SJCRH30 (cell line): ENCODE measurements around the gene ANGPTL1. TPM values are rescaled to one million over a fixed set of nuclear protein-coding genes. Genes with fewer than 3 reads are reported as not detected.
A peak's percentile ranks its signal among the peaks of the same experiment; 100 is the strongest.
"Not testable (repeated sequence)": the region's sequence is repeated elsewhere in the genome, so short reads cannot be mapped to it uniquely, and the experiment has no call there.

Source experiments
- DNase-seq, 2 experiments: peaks; one replicate each; pipeline ENCODE4 v3.0.0-alpha.2; 2015 to 2020
- H3K27ac ChIP-seq: fragments of 250-450 bp; sonication (Bioruptor Pico); 2 replicates; pipeline ENCODE4 v1.5.1; 2020; ENCODE audit warnings: mild to moderate bottlenecking, moderate library complexity
- H3K27me3 ChIP-seq: fragments of 250-450 bp; sonication (Bioruptor Pico); 2 replicates; pipeline ENCODE4 v1.5.1; 2020; ENCODE audit warnings: mild to moderate bottlenecking, moderate library complexity
- H3K36me3 ChIP-seq: fragments of 250-450 bp; sonication (Bioruptor Pico); 2 replicates; pipeline ENCODE4 v1.5.1; 2020; ENCODE audit warnings: mild to moderate bottlenecking, moderate library complexity
- H3K4me1 ChIP-seq: fragments of 250-450 bp; sonication (Bioruptor Pico); 2 replicates; pipeline ENCODE4 v1.5.1; 2020; ENCODE audit warnings: mild to moderate bottlenecking, moderate library complexity
- H3K4me3 ChIP-seq: fragments of 250-450 bp; sonication (Bioruptor Pico); 2 replicates; pipeline ENCODE4 v1.5.1; 2020; ENCODE audit warnings: mild to moderate bottlenecking, moderate library complexity
- H3K9me3 ChIP-seq: fragments of 250-450 bp; sonication (Bioruptor Pico); replicated peaks from 2 replicates; pipeline ENCODE4 v1.5.1; 2020; ENCODE audit warnings: mild to moderate bottlenecking, moderate library complexity
- total RNA-seq: library from RNA; depleted of rRNA; stranded (reverse); fragments of >200 nt; shearing (Covaris generic); gene quantifications from 2 replicates; pipeline ENCODE4 v1.2.3, GENCODE V29; 2014

ANGPTL1 gene
- total RNA-seq, 1 experiment from 2014 or later, result 1.2 TPM

- no peaks in the 10 kb centered on the region for H3K9me3 ChIP-seq
- H3K4me1 ChIP-seq, result no peaks in the 10 kb centered on the region
- peaks cover 11% of the 10 kb centered on the region for H3K36me3 ChIP-seq
- no peaks in the 10 kb centered on the region for H3K27me3 ChIP-seq
- H3K27ac ChIP-seq, result no peak overlapping the region
- no peak for DNase-seq
- H3K4me3 ChIP-seq, result no peak overlapping the region
Measured at GRCh38 chr1:178877896-178878295, 7.0 kb upstream of the ANGPTL1 start.

- H3K9me3 ChIP-seq, result no peaks in the 10 kb centered on the region
- peaks cover 3% of the 10 kb centered on the region; the same call in 1 of the 2 replicates for H3K36me3 ChIP-seq
- peaks cover 12% of the 10 kb centered on the region for H3K4me1 ChIP-seq
Measured at GRCh38 chr1:178875936-178876335, 5.1 kb upstream of the ANGPTL1 start.

GRCh38 chr1:178874966-178875365 lies 4.1 kb upstream of the ANGPTL1 start:
- no peak overlapping the region for H3K4me3 ChIP-seq
- no peak overlapping the region for H3K27ac ChIP-seq
- H3K27me3 ChIP-seq, result no peaks in the 10 kb centered on the region
- peaks cover 20% of the 10 kb centered on the region for H3K4me1 ChIP-seq
- no peak for DNase-seq
- peaks cover 3% of the 10 kb centered on the region; the same call in 1 of the 2 replicates for H3K36me3 ChIP-seq
- no peaks in the 10 kb centered on the region for H3K9me3 ChIP-seq

More at GRCh38 chr1:178875936-178876335, 5.1 kb upstream of the ANGPTL1 start:
- no peak overlapping the region for H3K4me3 ChIP-seq
- H3K27ac ChIP-seq, result no peak overlapping the region
- no peaks in the 10 kb centered on the region for H3K27me3 ChIP-seq
- DNase-seq, result no peak

- H3K4me3 ChIP-seq, result no peak overlapping the region; the same call in 1 of the 2 replicates
- no peaks in the 10 kb centered on the region for H3K36me3 ChIP-seq
- H3K27ac ChIP-seq, result peak overlapping the region; percentile 39
- H3K9me3 ChIP-seq, result no peaks in the 10 kb centered on the region
- no peak for DNase-seq
- no peaks in the 10 kb centered on the region for H3K27me3 ChIP-seq
- H3K4me1 ChIP-seq, result peaks cover 20% of the 10 kb centered on the region
Measured at GRCh38 chr1:178871551-178872320, 859 bp upstream of the ANGPTL1 start.

GRCh38 chr1:178870221-178870620 lies 656 bp downstream of the ANGPTL1 start:
- DNase-seq, result no peak
- Histone ChIP-seq H3K4me1 (peaks cover 20% of the 10 kb centered on the region), H3K4me3 (peak overlapping the region; percentile 25), H3K27me3 (no peaks in the 10 kb centered on the region), H3K36me3 (no peaks in the 10 kb centered on the region), H3K27ac (peak overlapping the region; percentile 39; the same call in 1 of the 2 replicates), H3K9me3 (no peaks in the 10 kb centered on the region)

GRCh38 chr1:178869119-178869697 lies 1.7 kb downstream of the ANGPTL1 start:
- peak in 1 of 2 experiments; percentile 5 for DNase-seq
- Histone ChIP-seq H3K9me3 (no peaks in the 10 kb centered on the region), H3K36me3 (no peaks in the 10 kb centered on the region), H3K4me3 (no peak overlapping the region), H3K27ac (no peak overlapping the region), H3K27me3 (no peaks in the 10 kb centered on the region), H3K4me1 (peaks cover 20% of the 10 kb centered on the region)

GRCh38 chr1:178868706-178869105 lies 2.2 kb downstream of the ANGPTL1 start:
- no peak overlapping the region for H3K27ac ChIP-seq
- H3K9me3 ChIP-seq, result no peaks in the 10 kb centered on the region
- peaks cover 20% of the 10 kb centered on the region for H3K4me1 ChIP-seq
- no peak overlapping the region for H3K4me3 ChIP-seq
- no peak for DNase-seq
- H3K36me3 ChIP-seq, result no peaks in the 10 kb centered on the region
- no peaks in the 10 kb centered on the region for H3K27me3 ChIP-seq

GRCh38 chr1:178867670-178868069 lies 3.2 kb downstream of the ANGPTL1 start:
- H3K27ac ChIP-seq, result no peak overlapping the region
- H3K36me3 ChIP-seq, result no peaks in the 10 kb centered on the region
- H3K9me3 ChIP-seq, result no peaks in the 10 kb centered on the region
- no peak overlapping the region for H3K4me3 ChIP-seq
- DNase-seq, result no peak
- no peaks in the 10 kb centered on the region for H3K27me3 ChIP-seq
- H3K4me1 ChIP-seq, result peaks cover 20% of the 10 kb centered on the region

- peaks cover 3% of the 10 kb centered on the region; the same call in 1 of the 2 replicates for H3K36me3 ChIP-seq
- H3K27ac ChIP-seq, result no peak overlapping the region
- H3K27me3 ChIP-seq, result no peaks in the 10 kb centered on the region
- no peak overlapping the region for H3K4me3 ChIP-seq
- H3K4me1 ChIP-seq, result no peaks in the 10 kb centered on the region
- no peak for DNase-seq
- no peaks in the 10 kb centered on the region for H3K9me3 ChIP-seq
Measured at GRCh38 chr1:178864326-178864725, 6.6 kb downstream of the ANGPTL1 start.

GRCh38 chr1:178862864-178863263 lies 8.0 kb downstream of the ANGPTL1 start:
- H3K4me1 ChIP-seq, result no peaks in the 10 kb centered on the region
- DNase-seq, result no peak
- H3K4me3 ChIP-seq, result no peak overlapping the region
- no peak overlapping the region for H3K27ac ChIP-seq
- H3K36me3 ChIP-seq, result peaks cover 3% of the 10 kb centered on the region; the same call in 1 of the 2 replicates
- H3K9me3 ChIP-seq, result no peaks in the 10 kb centered on the region
- no peaks in the 10 kb centered on the region for H3K27me3 ChIP-seq

- no peaks in the 10 kb centered on the region for H3K9me3 ChIP-seq
- H3K27ac ChIP-seq, result no peak overlapping the region
- no peaks in the 10 kb centered on the region for H3K27me3 ChIP-seq
- DNase-seq, result no peak
- no peak overlapping the region for H3K4me3 ChIP-seq
- peaks cover 3% of the 10 kb centered on the region; the same call in 1 of the 2 replicates for H3K36me3 ChIP-seq
- no peaks in the 10 kb centered on the region for H3K4me1 ChIP-seq
Measured at GRCh38 chr1:178862416-178862815, 8.5 kb downstream of the ANGPTL1 start.

- Histone ChIP-seq H3K27me3 (no peaks in the 10 kb centered on the region), H3K27ac (no peak overlapping the region), H3K9me3 (no peaks in the 10 kb centered on the region), H3K4me3 (no peak overlapping the region), H3K36me3 (peaks cover 3% of the 10 kb centered on the region; the same call in 1 of the 2 replicates), H3K4me1 (no peaks in the 10 kb centered on the region)
- DNase-seq, result no peak
Measured at GRCh38 chr1:178857126-178857525, 13.8 kb downstream of the ANGPTL1 start.

GRCh38 chr1:178849918-178850317 lies 21.0 kb downstream of the ANGPTL1 start:
- peak in 1 of 2 experiments; percentile 40 for DNase-seq
- Histone ChIP-seq H3K4me1 (peaks cover 15% of the 10 kb centered on the region), H3K27me3 (no peaks in the 10 kb centered on the region), H3K36me3 (no peaks in the 10 kb centered on the region; the same call in 1 of the 2 replicates), H3K27ac (no peak overlapping the region), H3K4me3 (no peak overlapping the region), H3K9me3 (no peaks in the 10 kb centered on the region)

GRCh38 chr1:178847919-178848318 lies 23.0 kb downstream of the ANGPTL1 start:
- H3K4me3 ChIP-seq, DNase-seq, H3K27ac ChIP-seq: not testable (repeated sequence)

GRCh38 chr1:178847396-178847849 lies 23.5 kb downstream of the ANGPTL1 start:
- Histone ChIP-seq H3K36me3 (no peaks in the 10 kb centered on the region), H3K4me1 (peaks cover 15% of the 10 kb centered on the region), H3K9me3 (no peaks in the 10 kb centered on the region), H3K27ac (no peak overlapping the region), H3K4me3 (no peak overlapping the region), H3K27me3 (no peaks in the 10 kb centered on the region)
- DNase-seq, result peak; percentile 11 to 30

More at GRCh38 chr1:178847919-178848318, 23.0 kb downstream of the ANGPTL1 start:
- H3K27me3 ChIP-seq, H3K9me3 ChIP-seq, H3K36me3 ChIP-seq: not testable (repeated sequence)
- H3K4me1 ChIP-seq, result peaks cover 15% of the 10 kb centered on the region
